Muscle of back (tissue), 11 donors: ENCODE data around the gene SKA3. TPM values are rescaled to one million over a fixed set of nuclear protein-coding genes. Genes with fewer than 3 reads are reported as not detected.
"Not testable (repeated sequence)": the region's sequence is repeated elsewhere in the genome, so short reads cannot be mapped to it uniquely, and the experiment has no call there.

Experiments used
- DNase-seq, 3 donors: peaks; one replicate each; pipeline versions ENCODE4 v3.0.0 to v3.0.0-alpha.2; 2013
- polyA plus RNA-seq, 10 donors: library from polyadenylated mRNA; unstranded; fragments of 120-200 nt; gene quantifications; one replicate each; pipeline ENCODE4 v1.2.1, GENCODE V29; 2013; ENCODE audit not compliant: insufficient read length in 10 of 10

Gene SKA3
- polyA plus RNA-seq, 10 donors, result 3.5 to 9.0 (median 5.7) TPM

- DNase-seq, result no peak
Measured at GRCh38 chr13:21171420-21171819, 4.9 kb downstream of the SKA3 start.

GRCh38 chr13:21165606-21166005 is 10.7 kb downstream of the SKA3 start:
- not testable (repeated sequence) for DNase-seq

GRCh38 chr13:21164631-21165030 is 11.7 kb downstream of the SKA3 start:
- no peak for DNase-seq

GRCh38 chr13:21152251-21152899 is 24.0 kb downstream of the SKA3 start:
- DNase-seq, result no peak

- DNase-seq, result no peak
Measured at GRCh38 chr13:21150013-21150412, 26.3 kb downstream of the SKA3 start.

GRCh38 chr13:21149568-21149967 is 26.8 kb downstream of the SKA3 start:
- DNase-seq, result peak in 1 of 3 donors; percentile 11

GRCh38 chr13:21148557-21149258 is 27.6 kb downstream of the SKA3 start:
- no peak for DNase-seq

- no peak for DNase-seq
Measured at GRCh38 chr13:21147827-21148226, 28.5 kb downstream of the SKA3 start.

- DNase-seq, result no peak
Measured at GRCh38 chr13:21142766-21143165, 33.6 kb downstream of the SKA3 start.

- DNase-seq, result no peak
Measured at GRCh38 chr13:21139374-21139773, 37.0 kb downstream of the SKA3 start.

- DNase-seq, result peak in 1 of 3 donors; percentile 16
Measured at GRCh38 chr13:21138561-21138960, 37.8 kb downstream of the SKA3 start.

- no peak for DNase-seq
Measured at GRCh38 chr13:21137696-21138095, 38.7 kb downstream of the SKA3 start.

GRCh38 chr13:21135833-21136232 is 40.5 kb downstream of the SKA3 start:
- DNase-seq, result not testable (repeated sequence)

GRCh38 chr13:21134475-21134874 is 41.9 kb downstream of the SKA3 start:
- no peak for DNase-seq

GRCh38 chr13:21133077-21133476 is 43.3 kb downstream of the SKA3 start:
- DNase-seq, result no peak

- no peak for DNase-seq
Measured at GRCh38 chr13:21130116-21130515, 46.2 kb downstream of the SKA3 start.

GRCh38 chr13:21124852-21125251 is 51.5 kb downstream of the SKA3 start:
- peak in 2 of 3 donors; percentile 32 to 38 for DNase-seq

- no peak for DNase-seq
Measured at GRCh38 chr13:21123956-21124355, 52.4 kb downstream of the SKA3 start.

GRCh38 chr13:21121616-21122015 is 54.7 kb downstream of the SKA3 start:
- no peak for DNase-seq

GRCh38 chr13:21120191-21120590 is 56.2 kb downstream of the SKA3 start:
- DNase-seq, result no peak

- no peak for DNase-seq
Measured at GRCh38 chr13:21119526-21119925, 56.8 kb downstream of the SKA3 start.

- no peak for DNase-seq
Measured at GRCh38 chr13:21118180-21118579, 58.2 kb downstream of the SKA3 start.

GRCh38 chr13:21117104-21117809 is 59.1 kb downstream of the SKA3 start:
- DNase-seq, result no peak
